PFSK-1 (cell line): ENCODE data around the gene NR6A1.

Experiments
- POLR2AphosphoS5 ChIP-seq: IDR thresholded peaks from 2 replicates; pipeline ENCODE4 v1.6.1; 2012; ENCODE audit warnings: low read depth, mild to moderate bottlenecking, control low read depth, low read length, moderate library complexity
- SIN3A ChIP-seq: IDR thresholded peaks from 2 replicates; pipeline ENCODE4 v1.6.1; 2012; ENCODE audit warnings: mild to moderate bottlenecking, low read length, moderate library complexity, borderline replicate concordance; ENCODE audit not compliant: insufficient read depth
- TAF1 ChIP-seq: IDR thresholded peaks from 2 replicates; pipeline ENCODE4 v1.6.1; 2012; ENCODE audit warnings: low read length, control low read depth, borderline replicate concordance; ENCODE audit not compliant: insufficient read depth
- TF ChIP-seq, protein P1 (sequence below), 2 experiments: IDR thresholded peaks; 2 replicates each; pipeline versions ENCODE4 v1.6.1 to v1.8.0; 2011 to 2012; ENCODE audit warnings: low read depth in 2 of 2, low read length in 2 of 2, control low read depth in 1 of 2, inconsistent platforms in 1 of 2, mild to moderate bottlenecking in 1 of 2, moderate library complexity in 1 of 2; ENCODE audit not compliant: insufficient read depth in 1 of 2

DNA sequence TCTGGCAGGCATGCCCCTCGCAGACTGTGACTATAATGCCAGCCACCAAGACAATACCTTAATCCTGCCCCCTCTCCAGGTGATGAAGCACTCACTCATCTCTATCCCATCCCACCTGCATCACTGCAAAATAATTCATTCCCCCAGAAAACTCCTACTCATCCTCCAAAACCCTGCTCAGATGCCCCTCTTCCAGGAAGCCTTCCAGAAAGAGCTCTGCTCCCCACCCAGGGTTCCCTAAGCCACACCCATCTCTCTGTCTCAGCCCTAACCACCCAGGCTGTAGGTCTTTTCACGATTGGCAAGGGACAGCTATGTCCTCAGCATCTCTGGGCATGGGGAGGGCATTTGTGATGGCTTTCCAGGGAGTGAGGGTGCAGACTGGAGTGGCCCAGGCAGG lies 281.1 kb downstream of the NR6A1 start:
- TF ChIP-seq SIN3A (no peak), POLR2AphosphoS5 (no peak), TAF1 (no peak)
- TF ChIP-seq, protein P1, sequence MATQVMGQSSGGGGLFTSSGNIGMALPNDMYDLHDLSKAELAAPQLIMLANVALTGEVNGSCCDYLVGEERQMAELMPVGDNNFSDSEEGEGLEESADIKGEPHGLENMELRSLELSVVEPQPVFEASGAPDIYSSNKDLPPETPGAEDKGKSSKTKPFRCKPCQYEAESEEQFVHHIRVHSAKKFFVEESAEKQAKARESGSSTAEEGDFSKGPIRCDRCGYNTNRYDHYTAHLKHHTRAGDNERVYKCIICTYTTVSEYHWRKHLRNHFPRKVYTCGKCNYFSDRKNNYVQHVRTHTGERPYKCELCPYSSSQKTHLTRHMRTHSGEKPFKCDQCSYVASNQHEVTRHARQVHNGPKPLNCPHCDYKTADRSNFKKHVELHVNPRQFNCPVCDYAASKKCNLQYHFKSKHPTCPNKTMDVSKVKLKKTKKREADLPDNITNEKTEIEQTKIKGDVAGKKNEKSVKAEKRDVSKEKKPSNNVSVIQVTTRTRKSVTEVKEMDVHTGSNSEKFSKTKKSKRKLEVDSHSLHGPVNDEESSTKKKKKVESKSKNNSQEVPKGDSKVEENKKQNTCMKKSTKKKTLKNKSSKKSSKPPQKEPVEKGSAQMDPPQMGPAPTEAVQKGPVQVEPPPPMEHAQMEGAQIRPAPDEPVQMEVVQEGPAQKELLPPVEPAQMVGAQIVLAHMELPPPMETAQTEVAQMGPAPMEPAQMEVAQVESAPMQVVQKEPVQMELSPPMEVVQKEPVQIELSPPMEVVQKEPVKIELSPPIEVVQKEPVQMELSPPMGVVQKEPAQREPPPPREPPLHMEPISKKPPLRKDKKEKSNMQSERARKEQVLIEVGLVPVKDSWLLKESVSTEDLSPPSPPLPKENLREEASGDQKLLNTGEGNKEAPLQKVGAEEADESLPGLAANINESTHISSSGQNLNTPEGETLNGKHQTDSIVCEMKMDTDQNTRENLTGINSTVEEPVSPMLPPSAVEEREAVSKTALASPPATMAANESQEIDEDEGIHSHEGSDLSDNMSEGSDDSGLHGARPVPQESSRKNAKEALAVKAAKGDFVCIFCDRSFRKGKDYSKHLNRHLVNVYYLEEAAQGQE (IDR thresholded peaks at IDR 0.05; ENCODE audit: insufficient read depth in 1 of 2, low read depth in 2 of 2, low read length in 2 of 2) = no peak
